ENCODE data around the gene INHBC. TPM values are rescaled to one million over a fixed set of nuclear protein-coding genes. Genes with fewer than 3 reads are reported as not detected.
"Not testable (repeated sequence)": the region's sequence is repeated elsewhere in the genome, so short reads cannot be mapped to it uniquely, and the experiment has no call there.

Gene INHBC
- total RNA-seq, 4 donors from 2014 or later: 0.20 to 0.35 TPM; not detected in 2

DNA sequence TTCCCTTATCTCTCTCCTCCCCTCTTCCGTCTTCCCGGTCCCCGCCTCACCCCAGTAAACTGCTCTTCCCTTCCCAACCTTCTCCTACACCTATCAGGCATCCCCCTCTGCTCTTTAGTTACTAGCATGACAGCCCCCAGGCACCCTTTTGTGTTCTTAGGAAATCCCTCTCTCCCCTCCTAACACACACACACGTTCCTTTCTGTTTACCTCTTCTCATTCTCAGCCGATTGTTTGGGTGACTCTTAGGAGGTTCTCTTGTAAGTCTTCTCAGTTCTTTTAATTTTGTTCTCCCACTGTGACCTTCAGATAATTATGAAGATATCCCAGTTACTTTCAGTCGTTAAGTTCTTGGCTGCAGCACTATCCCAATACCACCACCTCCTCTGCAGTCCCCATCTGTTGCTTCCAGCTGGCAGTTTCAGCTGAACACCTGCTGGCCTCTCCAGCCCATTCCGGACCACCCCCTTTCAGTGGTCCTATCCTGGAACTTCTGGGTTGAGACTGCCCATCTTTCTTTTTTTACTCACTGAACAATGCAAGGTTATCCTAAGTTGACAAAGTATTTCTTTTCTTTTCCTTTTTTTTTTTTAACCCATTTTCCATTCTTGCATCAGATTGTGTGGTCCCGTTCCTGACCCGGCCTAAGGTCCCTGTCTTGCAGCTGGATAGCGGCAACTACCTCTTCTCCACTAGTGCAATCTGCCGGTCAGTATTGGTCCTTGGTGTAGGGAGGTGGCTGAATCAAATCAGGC is 54.0 kb downstream of the INHBC start:
- peaks cover 0 to 37% of the 10 kb centered on the region in 2 donors for H3K36me3 ChIP-seq
- peak overlapping the region; percentile 74 to 95 (median 76) for H3K4me3 ChIP-seq
- in situ Hi-C loops (cut with MboI; ENCODE audit: low sequenced_read_pairs in 4 of 4) (no loop called here), intact Hi-C loops (cut with DNase I; ENCODE audit: low total_unique reads) (loop anchor here (1.0 to 2.0 kb wide), 2 partner anchors 32 to 58 kb away; partner anchors contain the start of genes DCTN2 and DDIT3)
- no peaks in the 10 kb centered on the region for H3K27me3 ChIP-seq
- no peaks in the 10 kb centered on the region for H3K9me3 ChIP-seq
- H3K27ac ChIP-seq: peak overlapping the region; percentile 83 to 86 (median 84)
- H3K4me1 ChIP-seq: peaks cover 10 to 13% of the 10 kb centered on the region in 2 donors
- TF ChIP-seq, protein P1, sequence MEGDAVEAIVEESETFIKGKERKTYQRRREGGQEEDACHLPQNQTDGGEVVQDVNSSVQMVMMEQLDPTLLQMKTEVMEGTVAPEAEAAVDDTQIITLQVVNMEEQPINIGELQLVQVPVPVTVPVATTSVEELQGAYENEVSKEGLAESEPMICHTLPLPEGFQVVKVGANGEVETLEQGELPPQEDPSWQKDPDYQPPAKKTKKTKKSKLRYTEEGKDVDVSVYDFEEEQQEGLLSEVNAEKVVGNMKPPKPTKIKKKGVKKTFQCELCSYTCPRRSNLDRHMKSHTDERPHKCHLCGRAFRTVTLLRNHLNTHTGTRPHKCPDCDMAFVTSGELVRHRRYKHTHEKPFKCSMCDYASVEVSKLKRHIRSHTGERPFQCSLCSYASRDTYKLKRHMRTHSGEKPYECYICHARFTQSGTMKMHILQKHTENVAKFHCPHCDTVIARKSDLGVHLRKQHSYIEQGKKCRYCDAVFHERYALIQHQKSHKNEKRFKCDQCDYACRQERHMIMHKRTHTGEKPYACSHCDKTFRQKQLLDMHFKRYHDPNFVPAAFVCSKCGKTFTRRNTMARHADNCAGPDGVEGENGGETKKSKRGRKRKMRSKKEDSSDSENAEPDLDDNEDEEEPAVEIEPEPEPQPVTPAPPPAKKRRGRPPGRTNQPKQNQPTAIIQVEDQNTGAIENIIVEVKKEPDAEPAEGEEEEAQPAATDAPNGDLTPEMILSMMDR (IDR thresholded peaks at IDR 0.05 in 4 of 5, conservative IDR thresholded peaks at IDR 0.05 in 1 of 5): no peak
- TF ChIP-seq POLR2A (IDR thresholded peaks at IDR 0.05): no peak
- no peak for DNase-seq
- ATAC-seq: no peak

GRCh38 chr12:57489157-57489641 is 54.6 kb downstream of the INHBC start:
- H3K27me3 ChIP-seq: no peaks in the 10 kb centered on the region
- no peak for DNase-seq
- peak overlapping the region in 1 of 4 donors; percentile 86 for H3K27ac ChIP-seq
- intact Hi-C loops (cut with DNase I; ENCODE audit: low total_unique reads) (loop anchor here (2.0 kb wide), 1 partner anchor 58 kb away; the partner anchor contains the start of gene DCTN2), in situ Hi-C loops (cut with MboI; ENCODE audit: low sequenced_read_pairs in 4 of 4) (no loop called here)
- H3K9me3 ChIP-seq: no peaks in the 10 kb centered on the region
- peak overlapping the region; percentile 74 to 95 (median 76) for H3K4me3 ChIP-seq
- H3K4me1 ChIP-seq: peaks cover 10 to 13% of the 10 kb centered on the region in 2 donors
- ATAC-seq: no peak
- H3K36me3 ChIP-seq: peaks cover 0 to 37% of the 10 kb centered on the region in 2 donors
- TF ChIP-seq, protein P1 (IDR thresholded peaks at IDR 0.05 in 4 of 5, conservative IDR thresholded peaks at IDR 0.05 in 1 of 5): no peak
- no peak for TF ChIP-seq POLR2A (IDR thresholded peaks at IDR 0.05)

DNA sequence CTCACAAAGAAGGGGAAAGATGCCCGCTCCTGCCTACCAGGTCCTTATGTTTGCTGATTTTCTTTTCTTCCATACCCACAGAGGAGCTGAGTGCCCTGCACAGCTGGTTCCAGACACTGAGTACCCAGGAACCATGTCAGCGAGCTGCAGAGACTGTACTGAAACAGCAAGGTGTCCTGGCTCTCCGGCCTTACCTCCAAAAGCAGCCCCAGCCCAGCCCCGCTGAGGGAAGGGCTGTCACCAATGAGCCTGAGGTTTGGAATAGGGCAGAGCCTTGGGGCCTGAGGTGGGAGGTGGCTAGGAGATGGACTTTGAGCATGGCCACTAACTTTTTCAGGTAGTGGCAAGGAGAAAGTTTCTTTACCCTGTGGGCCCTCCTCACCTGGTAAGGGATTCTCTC is 55.5 kb downstream of the INHBC start:
- H3K4me1 ChIP-seq: peaks cover 10 to 13% of the 10 kb centered on the region in 2 donors
- no peak overlapping the region for H3K27ac ChIP-seq
- intact Hi-C loops (cut with DNase I; ENCODE audit: low total_unique reads): no loop called here
- ATAC-seq: no peak
- TF ChIP-seq POLR2A (IDR thresholded peaks at IDR 0.05): no peak
- TF ChIP-seq, protein P1 (IDR thresholded peaks at IDR 0.05 in 4 of 5, conservative IDR thresholded peaks at IDR 0.05 in 1 of 5): no peak
- H3K9me3 ChIP-seq: no peaks in the 10 kb centered on the region
- H3K4me3 ChIP-seq: no peak overlapping the region
- DNase-seq: no peak
- in situ Hi-C loops (cut with MboI; ENCODE audit: low sequenced_read_pairs in 4 of 4): no loop called here
- peaks cover 0 to 37% of the 10 kb centered on the region in 2 donors for H3K36me3 ChIP-seq
- no peaks in the 10 kb centered on the region for H3K27me3 ChIP-seq

DNA sequence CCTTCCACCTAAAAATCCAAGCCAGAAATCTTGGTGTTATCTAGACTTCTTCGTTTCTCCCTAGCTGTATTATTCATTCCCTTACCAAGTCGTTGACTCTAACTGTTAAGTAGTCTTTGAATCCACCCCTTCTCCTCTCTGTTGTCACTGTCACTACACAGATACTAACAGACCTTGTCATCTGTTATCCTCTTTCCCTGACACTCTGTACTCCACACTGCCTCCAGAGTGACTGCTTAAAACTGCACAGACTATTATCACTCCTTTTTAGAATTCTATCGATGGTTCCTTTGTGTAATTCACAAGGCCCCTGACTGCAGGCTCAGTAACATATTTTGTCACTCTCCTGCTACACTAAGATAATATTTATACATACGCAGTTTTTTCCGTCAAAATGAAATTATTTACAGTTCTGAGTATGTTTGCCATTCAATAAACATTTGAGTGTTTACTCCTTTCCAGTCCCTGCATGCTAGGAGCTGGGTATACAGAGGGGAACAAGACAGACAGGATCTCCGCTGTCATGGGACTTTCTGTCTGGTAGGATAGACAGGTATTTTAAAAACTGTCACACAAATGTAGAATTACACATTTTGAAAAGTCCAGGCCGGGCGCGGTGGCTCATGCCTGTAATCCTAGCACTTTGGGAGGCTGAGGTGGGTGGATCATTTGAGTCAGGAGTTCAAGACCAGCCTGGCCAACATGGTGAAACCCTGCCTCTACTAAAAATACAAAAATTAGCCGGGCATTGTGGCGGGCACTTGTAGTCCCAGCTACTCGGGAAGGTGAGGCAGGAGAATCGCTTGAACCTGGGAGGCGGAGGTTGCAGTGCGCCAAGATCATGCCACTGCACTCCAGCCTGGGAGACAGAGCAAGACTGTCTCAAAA is 57.1 kb downstream of the INHBC start:
- peaks cover 0 to 44% of the 10 kb centered on the region in 2 donors for H3K36me3 ChIP-seq

DNA sequence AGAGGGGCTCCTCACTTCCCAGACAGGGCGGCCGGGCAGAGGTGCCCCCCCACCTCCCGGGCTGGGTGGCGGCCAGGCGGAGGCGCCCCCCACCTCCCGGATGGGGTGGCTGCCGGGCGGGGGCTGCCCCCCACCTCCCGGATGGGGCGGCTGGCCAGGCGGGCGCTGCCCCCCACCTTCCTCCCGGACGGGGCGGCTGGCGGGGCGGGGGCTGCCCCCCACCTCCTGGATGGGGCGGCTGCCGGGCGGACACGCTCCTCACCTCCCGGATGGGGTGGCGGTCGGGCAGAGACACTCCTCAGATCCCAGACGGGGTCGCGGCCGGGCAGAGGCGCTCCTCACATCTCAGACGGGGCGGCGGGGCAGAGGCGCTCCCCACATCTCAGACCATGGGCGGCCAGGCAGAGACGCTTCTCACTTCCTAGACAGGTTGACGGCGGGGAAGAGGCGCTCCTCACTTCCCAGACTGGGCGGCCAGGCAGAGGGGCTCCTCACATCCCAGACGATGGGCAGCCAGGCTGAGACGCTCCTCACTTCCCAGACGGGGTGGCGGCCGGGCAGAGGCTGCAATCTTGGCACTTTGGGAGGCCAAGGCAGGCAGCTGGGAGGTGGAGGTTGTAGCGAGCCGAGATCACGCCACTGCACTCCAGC is 60.6 kb downstream of the INHBC start:
- H3K9me3 ChIP-seq; H3K27ac ChIP-seq; H3K4me3 ChIP-seq; H3K4me1 ChIP-seq; H3K27me3 ChIP-seq; in situ Hi-C loops (cut with MboI; ENCODE audit: low sequenced_read_pairs in 4 of 4); DNase-seq; intact Hi-C loops (cut with DNase I; ENCODE audit: low total_unique reads); ATAC-seq: not testable (repeated sequence)
- peaks cover 0 to 49% of the 10 kb centered on the region in 2 donors for H3K36me3 ChIP-seq

More for the DNA sequence above, 57.1 kb downstream of the INHBC start:
- Histone ChIP-seq H3K9me3 (no peaks in the 10 kb centered on the region), H3K4me1 (peaks cover 10 to 13% of the 10 kb centered on the region in 2 donors), H3K27me3 (no peaks in the 10 kb centered on the region), H3K4me3 (no peak overlapping the region), H3K27ac (no peak overlapping the region)
- DNase-seq: no peak
- intact Hi-C loops (cut with DNase I; ENCODE audit: low total_unique reads): no loop called here
- TF ChIP-seq POLR2A (IDR thresholded peaks at IDR 0.05): no peak
- TF ChIP-seq, protein P1 (IDR thresholded peaks at IDR 0.05 in 4 of 5, conservative IDR thresholded peaks at IDR 0.05 in 1 of 5): no peak
- in situ Hi-C loops (cut with MboI; ENCODE audit: low sequenced_read_pairs in 4 of 4): no loop called here
- no peak for ATAC-seq
